HG02852 (cell line): Measurements from ENCODE around the gene FHL5.
"Not testable (repeated sequence)": the region's sequence is repeated elsewhere in the genome, so short reads cannot be mapped to it uniquely, and the experiment has no call there.

Experiments
- ATAC-seq: cut with Tn5 transposase; IDR thresholded peaks from one replicate; pipeline ENCODE4 v1.9.1; 2021; ENCODE audit warnings: mild to moderate bottlenecking, moderate library complexity; ENCODE audit not compliant: unreplicated experiment

FHL5 gene

GRCh38 chr6:96562886-96563285 lies at the start of gene FHL5:
Gene FHL5 (plus strand): TSS chr6:96563128. CDS start chr6:96603614, 40,486 bp downstream.
- ATAC-seq = no peak

DNA sequence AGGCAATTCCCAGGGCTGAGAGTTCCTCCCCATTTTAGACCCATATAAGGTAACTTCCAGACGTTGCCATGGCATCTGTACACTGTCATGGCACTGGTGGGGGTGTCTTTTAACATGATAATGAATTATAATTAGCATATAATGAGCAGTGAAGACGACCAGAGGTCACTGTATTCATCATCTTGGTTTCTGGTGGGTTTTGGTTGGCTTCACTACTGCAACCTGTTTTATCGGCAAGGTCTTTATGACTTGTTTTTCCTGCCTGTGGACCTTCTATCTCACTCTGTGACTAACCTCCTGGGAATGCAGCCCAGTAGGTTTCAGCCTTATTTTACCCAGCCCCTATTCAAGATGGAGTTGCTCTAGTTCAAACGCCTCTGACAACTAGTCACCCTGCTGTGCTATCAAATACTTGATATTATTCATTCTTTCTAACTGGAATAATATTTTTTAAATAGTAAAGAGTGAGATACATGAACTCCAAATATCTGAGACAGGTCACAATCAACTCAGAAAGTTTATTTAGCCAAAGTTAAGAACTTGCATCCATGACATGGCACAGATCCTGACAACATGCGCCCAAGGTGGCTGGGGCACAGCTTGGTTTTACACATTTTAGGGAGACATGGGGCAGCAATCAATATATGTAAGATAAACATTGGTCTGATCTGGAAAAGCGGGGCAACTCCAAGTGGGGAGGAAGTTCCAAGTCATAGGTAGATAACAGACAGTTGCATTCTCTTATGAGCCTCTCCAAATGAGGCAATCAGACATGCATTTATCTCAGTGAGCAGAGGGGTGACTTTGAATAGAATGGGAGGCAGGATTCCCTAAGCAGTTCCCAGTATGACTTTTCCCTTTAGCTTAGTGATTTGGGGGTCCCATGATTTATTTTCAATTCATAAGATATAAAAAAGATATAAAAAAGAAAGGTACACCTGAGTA lies 42.5 kb upstream of the FHL5 start:
- no peak for ATAC-seq

- ATAC-seq = no peak
Measured at GRCh38 chr6:96521306-96521643, 41.7 kb upstream of the FHL5 start.

- peak; percentile 95 for ATAC-seq
Measured at GRCh38 chr6:96521644-96522464, 41.1 kb upstream of the FHL5 start, which contains the start of gene UFL1. Gene UFL1 (plus strand): TSS chr6:96521806. CDS start chr6:96521874, 68 bp downstream.

GRCh38 chr6:96522465-96523009 lies 40.4 kb upstream of the FHL5 start:
- ATAC-seq = peak; percentile 23

DNA sequence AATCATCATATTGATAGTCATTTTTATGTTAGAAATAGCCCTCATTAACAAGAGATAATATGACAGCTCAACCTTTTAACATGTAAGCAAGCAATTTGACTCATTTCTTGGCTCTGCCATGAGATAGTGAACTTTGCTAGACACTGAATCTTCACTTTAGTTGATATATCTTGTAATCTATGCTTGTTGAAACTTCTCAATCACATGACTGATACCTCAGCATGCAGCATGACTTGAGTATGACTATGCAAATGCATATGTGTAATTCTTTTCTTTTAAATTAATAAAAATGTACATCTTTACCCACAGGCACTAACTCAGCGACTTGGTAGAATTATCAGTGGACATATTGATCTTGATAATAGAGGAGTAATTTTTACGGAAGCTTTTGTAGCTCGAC lies 34.7 kb upstream of the FHL5 start:
- no peak for ATAC-seq

- ATAC-seq = no peak
Measured at GRCh38 chr6:96532399-96532798, 30.5 kb upstream of the FHL5 start.

- ATAC-seq = no peak
Measured at GRCh38 chr6:96537726-96538125, 25.2 kb upstream of the FHL5 start.

GRCh38 chr6:96542702-96543101 lies 20.2 kb upstream of the FHL5 start:
- ATAC-seq = no peak

GRCh38 chr6:96545882-96546281 lies 17.0 kb upstream of the FHL5 start:
- no peak for ATAC-seq

- ATAC-seq = no peak
Measured at GRCh38 chr6:96547654-96548053, 15.3 kb upstream of the FHL5 start.

DNA sequence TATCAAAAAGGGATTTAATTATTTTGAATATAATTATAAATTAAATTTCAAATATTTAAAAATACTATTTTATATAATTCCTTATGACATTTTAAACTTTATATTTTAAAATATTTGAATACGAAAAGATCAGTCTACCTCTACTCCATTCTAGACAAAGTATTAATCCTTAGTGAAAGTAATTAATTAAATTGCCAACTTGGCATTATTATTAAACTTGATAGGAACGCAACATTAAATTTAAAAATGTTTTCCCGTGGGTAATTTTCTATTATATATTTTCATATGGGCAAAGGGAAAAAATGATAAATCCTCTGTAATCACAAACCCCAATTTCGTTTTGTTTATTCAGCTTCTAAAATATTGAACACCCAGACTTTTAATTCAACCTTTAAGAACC lies 8.4 kb upstream of the FHL5 start:
- no peak for ATAC-seq

DNA sequence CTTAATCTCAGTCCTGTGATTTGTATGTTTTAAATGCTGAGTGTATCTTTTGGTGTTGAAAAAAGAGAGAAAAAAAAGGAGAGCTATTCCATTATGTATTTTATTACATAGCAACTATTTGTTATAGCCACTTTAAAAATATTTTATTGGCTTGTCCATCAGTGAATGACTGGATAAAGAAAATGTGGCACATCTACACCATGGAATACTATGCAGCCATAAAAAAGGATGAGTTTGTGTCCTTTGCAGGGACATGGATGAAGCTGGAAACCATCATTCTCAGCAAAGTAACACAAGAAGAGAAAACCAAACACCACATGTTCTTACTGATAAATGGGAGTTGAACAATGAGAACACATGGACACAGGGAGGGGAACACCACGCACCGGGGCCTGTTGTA lies 3.2 kb upstream of the FHL5 start:
- not testable (repeated sequence) for ATAC-seq

- ATAC-seq = peak; percentile 66
Measured at GRCh38 chr6:96563853-96564252, 925 bp downstream of the FHL5 start.

- no peak for ATAC-seq
Measured at GRCh38 chr6:96570053-96570452, 7.1 kb downstream of the FHL5 start.

DNA sequence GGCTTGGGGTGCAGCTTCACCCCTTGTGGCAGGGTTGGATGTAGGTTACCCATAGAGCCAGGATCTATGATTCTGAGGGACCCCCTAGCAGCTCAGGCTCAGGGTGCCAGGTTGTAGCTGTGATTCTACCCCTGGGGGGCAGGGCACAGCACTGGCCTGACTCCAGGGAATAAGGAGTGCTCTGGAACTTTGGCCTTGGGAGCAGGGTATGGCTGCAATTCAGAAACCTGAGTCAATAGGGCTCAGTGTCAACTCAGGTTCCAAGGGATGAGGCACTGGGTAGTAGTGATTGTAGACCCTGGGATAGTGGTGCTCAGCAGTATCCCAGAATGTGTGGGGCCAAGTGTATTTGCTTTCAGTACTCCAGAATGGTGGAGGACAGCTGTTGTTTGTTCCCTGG lies 8.6 kb downstream of the FHL5 start:
- no peak for ATAC-seq

- no peak for ATAC-seq
Measured at GRCh38 chr6:96575359-96575758, 12.4 kb downstream of the FHL5 start.

DNA sequence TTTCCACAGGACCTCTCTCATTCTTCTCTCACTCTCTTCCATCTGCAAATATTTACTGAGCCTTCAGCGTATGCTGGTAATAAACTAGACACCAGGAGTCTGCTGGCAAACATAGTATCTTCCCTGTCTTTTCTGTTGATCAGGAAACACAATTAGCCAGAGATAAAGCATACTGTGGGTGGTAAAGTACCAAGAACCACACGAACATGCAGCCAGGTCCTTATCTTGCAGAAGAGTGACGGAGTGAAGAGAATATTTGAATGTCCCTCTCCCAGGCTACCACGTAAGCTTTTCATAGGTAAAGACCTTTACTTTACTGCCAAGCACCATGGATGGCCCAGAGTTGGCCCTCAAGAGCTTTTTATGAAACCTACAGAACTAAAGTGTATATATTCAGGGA lies 13.3 kb downstream of the FHL5 start:
- no peak for ATAC-seq

GRCh38 chr6:96582021-96582420 lies 19.1 kb downstream of the FHL5 start:
- ATAC-seq = no peak

GRCh38 chr6:96582436-96582835 lies 19.5 kb downstream of the FHL5 start:
- ATAC-seq = no peak

GRCh38 chr6:96604420-96604819 lies 41.5 kb downstream of the FHL5 start:
- ATAC-seq = no peak

DNA sequence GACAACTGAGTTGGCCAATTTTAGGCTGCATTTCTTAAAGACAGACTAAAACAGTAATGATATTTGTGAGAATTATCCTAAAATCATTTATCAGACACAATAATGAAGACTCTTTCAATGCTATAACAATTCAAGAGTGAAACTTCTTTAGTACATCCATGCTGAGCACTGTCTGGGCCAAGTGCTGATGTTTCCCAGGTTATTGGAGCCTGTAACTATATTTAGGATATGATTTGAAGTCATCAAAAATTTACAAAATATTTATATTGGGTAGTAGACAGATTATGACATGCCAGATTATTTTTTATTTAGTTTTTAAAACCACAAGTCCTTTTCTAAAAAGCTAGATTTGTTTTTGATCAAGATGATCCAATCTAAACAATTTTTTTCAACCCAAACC lies 45.1 kb downstream of the FHL5 start:
- no peak for ATAC-seq
